T-helper 1 cell (primary cell): ENCODE results near the gene LARGE2.

Experiments
- DNase-seq, 5 donors: peaks; one replicate each; pipeline ENCODE4 v3.0.0-alpha.2; 2012 to 2020

LARGE2 gene

DNA sequence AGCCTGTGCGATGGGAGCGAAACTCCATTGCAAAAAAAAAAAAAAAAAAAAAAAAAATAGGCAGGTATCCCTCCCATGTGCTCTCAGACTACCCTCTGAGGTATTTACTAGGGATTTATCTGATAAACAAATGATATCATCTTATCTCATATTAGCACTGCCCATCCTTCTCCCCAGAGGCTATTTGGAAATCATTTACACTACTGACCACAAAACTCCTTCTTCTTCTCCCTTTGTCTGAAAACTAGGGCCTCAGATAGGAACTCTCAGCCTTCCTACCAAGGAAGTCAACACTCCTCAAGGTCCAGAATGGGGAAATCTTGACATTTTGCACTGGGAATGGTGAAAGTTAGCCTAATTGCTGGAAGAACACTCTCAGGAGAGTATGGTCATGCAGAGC lies 46.4 kb downstream of the LARGE2 start:
- no peak for DNase-seq

DNA sequence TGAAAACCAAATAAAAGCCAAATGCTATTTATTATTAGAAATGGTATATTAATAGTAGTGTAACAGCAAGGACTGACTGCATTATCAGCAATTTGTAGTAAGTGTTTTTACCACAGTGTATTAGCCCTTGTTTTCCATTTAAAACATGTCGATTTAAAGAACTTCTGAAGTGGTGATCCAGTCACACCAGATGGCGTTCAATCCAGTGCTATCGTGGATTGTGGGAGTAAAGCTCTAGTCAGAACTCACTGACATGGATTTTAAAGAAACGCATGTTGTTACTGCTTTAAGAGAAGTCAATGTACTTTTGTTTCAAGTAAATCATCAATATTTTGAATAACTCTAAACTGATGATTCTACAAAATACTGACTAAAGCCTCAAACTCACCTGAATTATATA lies 51.1 kb downstream of the LARGE2 start:
- no peak for DNase-seq

DNA sequence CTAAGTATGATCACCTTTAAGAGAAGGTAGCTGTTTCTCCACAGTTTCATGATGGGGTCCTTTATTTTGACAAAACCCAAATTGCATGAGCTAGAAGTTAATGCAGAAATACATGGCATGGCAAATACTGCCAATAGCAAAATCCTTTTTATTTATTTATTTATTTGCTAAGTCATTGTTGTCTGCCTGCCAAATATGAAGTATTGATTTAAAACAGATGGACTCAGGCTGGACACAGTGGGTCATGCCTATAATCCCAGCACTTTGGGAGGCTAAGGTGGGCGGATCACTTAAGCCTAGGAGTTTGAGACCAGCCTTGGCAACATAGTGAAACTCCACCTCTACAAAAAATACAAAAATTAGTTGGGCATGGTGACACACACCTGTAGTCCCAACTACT lies 52.4 kb downstream of the LARGE2 start:
- no peak for DNase-seq
